K562 (cell line): ENCODE results near the gene KRT36. TPM values are rescaled to one million over a fixed set of nuclear protein-coding genes. Genes with fewer than 3 reads are reported as not detected.
A peak's percentile ranks its signal among the peaks of the same experiment; 100 is the strongest.

Experiments used
- ARID3B ChIP-seq: fragments of 250-450 bp; sonication (Bioruptor Pico); IDR thresholded peaks from 2 replicates; pipeline ENCODE4 v1.4.0; 2020; ENCODE audit warnings: borderline replicate concordance
- CREB1 ChIP-seq, 2 experiments: sonication (generic) in 1 of 2; formaldehyde crosslinking in 1 of 2; IDR thresholded peaks; 2 replicates each; pipeline versions ENCODE4 v1.6.1 to v1.8.0; 2012 to 2022; ENCODE audit warnings: inconsistent platforms in 1 of 2, mild to moderate bottlenecking in 1 of 2, missing genetic modification reagents in 1 of 2, moderate library complexity in 1 of 2
- DACH1 ChIP-seq: fragments of 450-650 bp; IDR thresholded peaks from 2 replicates; pipeline ENCODE4 v1.6.1; 2018; ENCODE audit not compliant: partially characterized antibody
- EP300 ChIP-seq: IDR thresholded peaks from 2 replicates; pipeline ENCODE4 v1.6.1; 2012; ENCODE audit warnings: low read length, improper control_type of control experiment
- ESRRA ChIP-seq: fragments of 450-650 bp; IDR thresholded peaks from 2 replicates; pipeline ENCODE4 v1.6.1; 2014; ENCODE audit warnings: low read depth, mild to moderate bottlenecking, moderate library complexity, borderline replicate concordance
- GABPB2 ChIP-seq: fragments of 250-450 bp; sonication (Bioruptor Pico); conservative IDR thresholded peaks from 2 replicates; pipeline ENCODE4 v1.5.1; 2021; ENCODE audit warnings: mild to moderate bottlenecking
- MCM7 ChIP-seq, 2 experiments: fragments of 450-650 bp; IDR thresholded peaks; 2 replicates each; pipeline ENCODE4 v1.6.1; 2016 to 2018
- NCOA6 ChIP-seq: fragments of 450-650 bp; IDR thresholded peaks from 2 replicates; pipeline ENCODE4 v1.6.1; 2017; ENCODE audit warnings: mild to moderate bottlenecking
- NONO ChIP-seq, 2 experiments: fragments of 200-400 bp in 1 of 2; fragments of 450-650 bp in 1 of 2; formaldehyde crosslinking in 1 of 2; IDR thresholded peaks; 2 replicates each; pipeline ENCODE4 v1.6.1; 2017; ENCODE audit warnings: low read depth in 2 of 2, mild to moderate bottlenecking in 2 of 2, moderate library complexity in 2 of 2, low read length in 1 of 2
- PTRF ChIP-seq: fragments of 450-650 bp; IDR thresholded peaks from 2 replicates; pipeline ENCODE4 v1.6.1; 2016; ENCODE audit warnings: mild to moderate bottlenecking, missing genetic modification characterization, missing compliant biosample characterization
- RUNX1 ChIP-seq: sonication (generic); IDR thresholded peaks from 2 replicates; pipeline ENCODE4 v1.6.1; 2016; ENCODE audit warnings: antibody characterized with exemption, low read depth
- SAP30 ChIP-seq: fragments of 200-600 bp; sonication (generic); IDR thresholded peaks from 2 replicates; pipeline ENCODE4 v1.6.1; 2012; ENCODE audit warnings: borderline replicate concordance, low read depth, mild to moderate bottlenecking, moderate library complexity, low read length, control low read depth, inconsistent platforms; ENCODE audit not compliant: insufficient read depth, poor library complexity, severe bottlenecking
- SIRT6 ChIP-seq: IDR thresholded peaks from one replicate; pipeline ENCODE4 v1.6.1; 2012; ENCODE audit warnings: low read depth, mild to moderate bottlenecking, control low read depth, inconsistent platforms, low read length, moderate library complexity
- SRSF9 ChIP-seq: fragments of 200-400 bp; formaldehyde crosslinking; IDR thresholded peaks from 2 replicates; pipeline ENCODE4 v1.6.1; 2017; ENCODE audit warnings: low read depth, low read length, borderline replicate concordance
- XRCC4 ChIP-seq: IDR thresholded peaks from one replicate; pipeline ENCODE4 v1.6.1; 2011; ENCODE audit not compliant: insufficient read depth, insufficient read length; ENCODE audit errors: extremely low read depth
- XRCC5 ChIP-seq: fragments of 200-400 bp; formaldehyde crosslinking; IDR thresholded peaks from 2 replicates; pipeline ENCODE4 v1.6.1; 2017; ENCODE audit warnings: low read depth, mild to moderate bottlenecking, low read length
- ZEB2 ChIP-seq: fragments of 450-650 bp; IDR thresholded peaks from 2 replicates; pipeline ENCODE4 v1.6.1; 2016
- ZNF518B ChIP-seq: fragments of 250-450 bp; sonication (Bioruptor Pico); IDR thresholded peaks from 2 replicates; pipeline ENCODE4 v1.5.0; 2021; ENCODE audit warnings: mild to moderate bottlenecking, moderate library complexity
- ZNF589 ChIP-seq: fragments of 200-800 bp; sonication (Bioruptor generic); IDR thresholded peaks from 2 replicates; pipeline ENCODE4 v1.6.1; 2016; ENCODE audit warnings: low read depth, missing genetic modification characterization, missing compliant biosample characterization
- ZNF639 ChIP-seq, 2 experiments: fragments of 200-800 bp in 1 of 2; sonication (Bioruptor generic) in 1 of 2; sonication (generic) in 1 of 2; formaldehyde crosslinking in 1 of 2; IDR thresholded peaks in 1 of 2; conservative IDR thresholded peaks in 1 of 2; 2 replicates each; pipeline versions ENCODE4 v1.5.0 to v1.6.1; 2016 to 2020; ENCODE audit warnings: missing compliant biosample characterization in 1 of 2, missing genetic modification characterization in 1 of 2, missing genetic modification reagents in 1 of 2
- ZNF75A ChIP-seq: fragments of 450-650 bp; formaldehyde crosslinking; IDR thresholded peaks from 2 replicates; pipeline ENCODE4 v1.4.0; 2020; ENCODE audit warnings: mild to moderate bottlenecking
- polyA plus RNA-seq, 8 experiments: library from polyadenylated mRNA; depleted of rRNA in 4 of 8; stranded (reverse) in 5 of 8; unstranded in 3 of 8; fragments of >200 nt; fragmentation: Nextera tagmentation in 2 of 8; fragmentation: Illumina TruSeq in 1 of 8; extraction: Ambion mirVana in 2 of 8; extraction: Trizol in 1 of 8; gene quantifications; 2 replicates each; pipeline versions ENCODE4 v1.2.1 to v1.2.3, GENCODE V29; 2011 to 2014; ENCODE audit warnings: inconsistent platforms in 1 of 8, missing spikeins in 1 of 8
- total RNA-seq, 7 experiments: library from RNA; depleted of rRNA in 6 of 7; stranded (reverse); fragments of >200 nt in 6 of 7; fragmentation: Illumina TruSeq in 2 of 7; extraction: Trizol in 2 of 7; gene quantifications; 2 replicates each; pipeline versions ENCODE4 v1.2.1 to v1.2.3, GENCODE V29; 2011 to 2021; ENCODE audit warnings: low replicate concordance in 1 of 7

The KRT36 gene
- total and polyA plus RNA-seq, 9 of the 15 experiments (the other 6 are each of a cell fraction or from before 2014, with no cell fraction given), result 0.04 TPM; not detected in 8

GRCh38 chr17:41527063-41528023 lies 37.6 kb upstream of the KRT36 start (continued):
- TF ChIP-seq ARID3B (CRISPR knock-in tag), result no peak
- TF ChIP-seq MCM7 (IDR thresholded peaks at IDR 0.05), result no peak
- TF ChIP-seq ZNF518B (CRISPR knock-in tag), result no peak
- peak; percentile 45; the same call in 1 of the 2 replicates for TF ChIP-seq ZEB2
- no peak for TF ChIP-seq CREB1 (IDR thresholded peaks at IDR 0.05)
- 0 out of 2 replicates have a peak, but pooled peaks have one; percentile 29 for TF ChIP-seq CREB1 (CRISPR knock-in tag; IDR thresholded peaks at IDR 0.05)
- TF ChIP-seq NCOA6, result no peak; the same call in 1 of the 2 replicates
- peak; percentile 7 for TF ChIP-seq SAP30
- TF ChIP-seq XRCC4, result no peak
- TF ChIP-seq RUNX1, result 0 out of 2 replicates have a peak, but pooled peaks have one; percentile 20
- TF ChIP-seq DACH1, result no peak
- no peak for TF ChIP-seq ESRRA
- no peak for TF ChIP-seq SRSF9
- TF ChIP-seq PTRF (tag), result no peak
- TF ChIP-seq XRCC5, result no peak
- no peak for TF ChIP-seq GABPB2
- TF ChIP-seq EP300, result no peak
- TF ChIP-seq SIRT6, result no peak
- no peak for TF ChIP-seq NONO (IDR thresholded peaks at IDR 0.05; ENCODE audit: low read depth in 2 of 2, low read length in 1 of 2)
- no peak for TF ChIP-seq ZNF639 (CRISPR knock-in tag; conservative IDR thresholded peaks at IDR 0.05 in 1 of 2, IDR thresholded peaks at IDR 0.05 in 1 of 2)
- no peak for TF ChIP-seq ZNF75A (CRISPR knock-in tag)
- no peak for TF ChIP-seq ZNF589 (CRISPR knock-in tag)
